Tibial nerve (tissue), 3 donors: ENCODE results near the gene SETX.
"Not testable (repeated sequence)": the region's sequence is repeated elsewhere in the genome, so short reads cannot be mapped to it uniquely, and the experiment has no call there.

Source experiments
- POLR2A ChIP-seq, 2 donors: fragments of 450-650 bp; IDR thresholded peaks; one replicate each; pipeline ENCODE4 v1.6.1; 2017; ENCODE audit warnings: antibody characterized with exemption in 2 of 2, mild to moderate bottlenecking in 2 of 2, moderate library complexity in 2 of 2
- TF ChIP-seq, protein P1 (sequence below), 5 experiments: fragments of 200-600 bp in 3 of 5; fragments of 450-650 bp in 2 of 5; sonication (generic) in 3 of 5; IDR thresholded peaks; one replicate each; pipeline ENCODE4 v1.5.1; 2016 to 2019; ENCODE audit warnings: antibody characterized with exemption in 5 of 5, mild to moderate bottlenecking in 3 of 5, moderate library complexity in 2 of 5

DNA sequence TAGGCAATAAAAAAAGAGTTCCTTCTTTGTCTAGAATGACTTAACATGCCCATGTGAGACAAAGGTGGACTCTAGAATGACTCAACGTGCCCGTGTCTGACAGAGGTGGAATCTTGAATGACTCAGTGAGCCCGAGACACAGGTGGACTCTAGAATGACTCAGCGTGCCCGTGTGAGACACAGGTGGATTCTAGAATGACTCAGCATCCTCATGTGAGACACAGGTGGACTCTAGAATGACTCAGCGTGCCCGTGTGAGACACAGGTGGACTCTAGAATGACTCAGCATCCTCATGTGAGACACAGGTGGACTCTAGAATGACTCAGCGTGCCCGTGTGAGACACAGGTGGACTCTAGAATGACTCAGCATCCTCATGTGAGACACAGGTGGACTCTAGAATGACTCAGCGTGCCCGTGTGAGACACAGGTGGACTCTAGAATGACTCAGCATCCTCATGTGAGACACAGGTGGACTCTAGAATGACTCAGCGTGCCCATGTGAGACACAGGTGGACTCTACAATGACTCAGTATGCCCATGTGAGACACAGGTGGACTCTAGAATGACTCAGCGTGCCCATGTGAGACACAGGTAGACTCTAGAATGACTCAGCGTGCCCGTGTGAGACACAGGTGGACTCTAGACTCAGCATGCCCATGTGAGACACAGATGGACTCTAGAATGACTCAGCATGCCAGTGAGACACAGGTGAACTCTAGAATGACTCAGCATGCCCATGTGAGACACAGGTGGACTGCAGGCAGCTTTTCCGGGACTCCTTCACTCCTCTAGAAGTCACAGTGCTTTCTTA is 84.9 kb downstream of the SETX start:
- TF ChIP-seq, protein P1, sequence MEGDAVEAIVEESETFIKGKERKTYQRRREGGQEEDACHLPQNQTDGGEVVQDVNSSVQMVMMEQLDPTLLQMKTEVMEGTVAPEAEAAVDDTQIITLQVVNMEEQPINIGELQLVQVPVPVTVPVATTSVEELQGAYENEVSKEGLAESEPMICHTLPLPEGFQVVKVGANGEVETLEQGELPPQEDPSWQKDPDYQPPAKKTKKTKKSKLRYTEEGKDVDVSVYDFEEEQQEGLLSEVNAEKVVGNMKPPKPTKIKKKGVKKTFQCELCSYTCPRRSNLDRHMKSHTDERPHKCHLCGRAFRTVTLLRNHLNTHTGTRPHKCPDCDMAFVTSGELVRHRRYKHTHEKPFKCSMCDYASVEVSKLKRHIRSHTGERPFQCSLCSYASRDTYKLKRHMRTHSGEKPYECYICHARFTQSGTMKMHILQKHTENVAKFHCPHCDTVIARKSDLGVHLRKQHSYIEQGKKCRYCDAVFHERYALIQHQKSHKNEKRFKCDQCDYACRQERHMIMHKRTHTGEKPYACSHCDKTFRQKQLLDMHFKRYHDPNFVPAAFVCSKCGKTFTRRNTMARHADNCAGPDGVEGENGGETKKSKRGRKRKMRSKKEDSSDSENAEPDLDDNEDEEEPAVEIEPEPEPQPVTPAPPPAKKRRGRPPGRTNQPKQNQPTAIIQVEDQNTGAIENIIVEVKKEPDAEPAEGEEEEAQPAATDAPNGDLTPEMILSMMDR (IDR thresholded peaks at IDR 0.05): not testable (repeated sequence)
- TF ChIP-seq POLR2A (IDR thresholded peaks at IDR 0.05): not testable (repeated sequence)
